ENCODE results near the gene CBFA2T3.

DNA sequence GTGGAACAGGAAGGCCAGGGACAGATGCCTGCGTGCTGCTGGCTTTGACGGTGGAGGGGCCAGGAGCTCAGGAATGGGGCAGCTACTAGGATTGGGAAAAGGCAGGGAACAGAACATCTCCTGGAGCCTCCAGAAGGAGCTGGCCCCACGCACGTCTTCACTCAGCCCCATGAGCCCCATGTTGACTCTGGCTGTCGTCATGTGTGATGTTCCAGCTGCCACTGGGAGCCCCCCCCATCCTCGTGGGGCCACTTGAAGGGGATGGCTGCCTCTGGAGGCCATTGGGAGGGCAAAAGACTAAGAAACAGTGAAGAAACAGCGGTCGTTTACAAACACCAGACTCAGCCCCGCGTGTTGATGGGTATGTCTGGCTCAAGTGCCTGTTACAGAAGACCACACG is 146.7 kb downstream of the CBFA2T3 start:
- TF ChIP-seq RAD21 (IDR thresholded peaks at IDR 0.05; ENCODE audit: low read depth): no peak
- TF ChIP-seq EP300 (IDR thresholded peaks at IDR 0.05; ENCODE audit: borderline replicate concordance): no peak
- no peak for TF ChIP-seq CEBPB (IDR thresholded peaks at IDR 0.05)
- TF ChIP-seq TEAD4 (IDR thresholded peaks at IDR 0.05): no peak
- TF ChIP-seq CREB1 (IDR thresholded peaks at IDR 0.05; ENCODE audit: low read depth): no peak
- TF ChIP-seq TAF1 (IDR thresholded peaks at IDR 0.05; ENCODE audit: low read depth): no peak
- no peak for TF ChIP-seq TCF12 (IDR thresholded peaks at IDR 0.05; ENCODE audit: low read depth)
- TF ChIP-seq YY1 (IDR thresholded peaks at IDR 0.05; ENCODE audit: low read depth): no peak
- TF ChIP-seq, protein P1, sequence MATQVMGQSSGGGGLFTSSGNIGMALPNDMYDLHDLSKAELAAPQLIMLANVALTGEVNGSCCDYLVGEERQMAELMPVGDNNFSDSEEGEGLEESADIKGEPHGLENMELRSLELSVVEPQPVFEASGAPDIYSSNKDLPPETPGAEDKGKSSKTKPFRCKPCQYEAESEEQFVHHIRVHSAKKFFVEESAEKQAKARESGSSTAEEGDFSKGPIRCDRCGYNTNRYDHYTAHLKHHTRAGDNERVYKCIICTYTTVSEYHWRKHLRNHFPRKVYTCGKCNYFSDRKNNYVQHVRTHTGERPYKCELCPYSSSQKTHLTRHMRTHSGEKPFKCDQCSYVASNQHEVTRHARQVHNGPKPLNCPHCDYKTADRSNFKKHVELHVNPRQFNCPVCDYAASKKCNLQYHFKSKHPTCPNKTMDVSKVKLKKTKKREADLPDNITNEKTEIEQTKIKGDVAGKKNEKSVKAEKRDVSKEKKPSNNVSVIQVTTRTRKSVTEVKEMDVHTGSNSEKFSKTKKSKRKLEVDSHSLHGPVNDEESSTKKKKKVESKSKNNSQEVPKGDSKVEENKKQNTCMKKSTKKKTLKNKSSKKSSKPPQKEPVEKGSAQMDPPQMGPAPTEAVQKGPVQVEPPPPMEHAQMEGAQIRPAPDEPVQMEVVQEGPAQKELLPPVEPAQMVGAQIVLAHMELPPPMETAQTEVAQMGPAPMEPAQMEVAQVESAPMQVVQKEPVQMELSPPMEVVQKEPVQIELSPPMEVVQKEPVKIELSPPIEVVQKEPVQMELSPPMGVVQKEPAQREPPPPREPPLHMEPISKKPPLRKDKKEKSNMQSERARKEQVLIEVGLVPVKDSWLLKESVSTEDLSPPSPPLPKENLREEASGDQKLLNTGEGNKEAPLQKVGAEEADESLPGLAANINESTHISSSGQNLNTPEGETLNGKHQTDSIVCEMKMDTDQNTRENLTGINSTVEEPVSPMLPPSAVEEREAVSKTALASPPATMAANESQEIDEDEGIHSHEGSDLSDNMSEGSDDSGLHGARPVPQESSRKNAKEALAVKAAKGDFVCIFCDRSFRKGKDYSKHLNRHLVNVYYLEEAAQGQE (IDR thresholded peaks at IDR 0.05; ENCODE audit: low read depth): no peak
- no peak for TF ChIP-seq FOXM1 (IDR thresholded peaks at IDR 0.05; ENCODE audit: borderline replicate concordance, low read depth)
- no peak for TF ChIP-seq USF1 (IDR thresholded peaks at IDR 0.05)
- TF ChIP-seq NFIC (IDR thresholded peaks at IDR 0.05): no peak
